COLO668 (cell line): ENCODE measurements around the gene PMM1.
"Not testable (repeated sequence)": the region's sequence is repeated elsewhere in the genome, so short reads cannot be mapped to it uniquely, and the experiment has no call there.

Experiments used
- DNase-seq: peaks from one replicate; lab custom pipeline; 2025; ENCODE audit not compliant: unreplicated experiment; lab: John Stamatoyannopoulos, UW

Gene PMM1

DNA sequence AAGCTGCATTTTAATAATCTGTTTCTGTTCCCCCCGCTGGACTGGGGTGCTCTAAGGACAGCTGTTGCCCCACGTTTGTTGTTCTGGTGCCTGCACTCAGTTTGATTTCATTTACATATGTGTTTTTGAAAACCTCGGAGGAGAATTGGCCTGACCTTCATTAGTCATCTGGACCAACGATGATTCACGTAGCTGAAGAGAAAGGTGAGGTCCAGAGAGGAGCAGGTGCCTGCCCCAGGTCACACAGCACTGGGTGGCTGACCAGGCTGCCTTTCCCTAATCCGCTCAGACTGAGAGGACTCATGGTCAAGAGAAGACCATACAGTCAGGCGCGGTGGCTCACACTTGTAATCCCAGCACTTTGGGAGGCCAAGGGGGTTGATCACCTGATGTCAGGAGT lies 25.1 kb downstream of the PMM1 start:
- no peak for DNase-seq

DNA sequence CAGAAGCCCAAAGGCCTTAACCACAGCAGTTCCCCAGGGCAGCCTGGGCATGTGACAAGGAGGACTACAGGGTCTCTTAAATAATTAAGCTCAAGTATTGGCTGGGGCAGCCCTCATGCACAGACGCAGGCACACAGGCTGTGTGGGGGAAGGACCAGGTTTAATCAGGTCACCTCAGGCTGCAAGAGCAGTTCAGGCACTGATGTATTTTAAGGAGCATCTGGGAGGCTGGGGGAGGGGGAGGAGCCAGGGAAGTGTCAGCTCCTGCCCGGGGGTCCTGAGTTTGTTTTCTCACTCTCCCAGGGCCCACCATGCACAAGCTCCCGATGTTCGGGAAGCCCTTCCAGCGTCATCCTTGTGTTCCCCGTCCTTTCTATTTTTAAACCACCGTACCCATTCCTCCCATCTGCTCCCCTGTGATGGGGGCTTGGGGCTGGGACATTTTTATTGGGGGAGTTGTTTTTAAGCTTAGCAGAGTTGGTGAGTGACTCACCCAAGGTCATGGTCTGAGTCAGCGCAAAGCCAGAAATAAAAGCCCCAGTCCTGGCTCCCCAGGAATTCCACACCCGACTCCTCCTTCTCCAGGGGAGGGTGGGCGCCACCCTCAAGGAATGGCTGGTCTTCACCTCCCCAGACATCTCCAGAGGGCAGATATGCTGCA lies 26.5 kb downstream of the PMM1 start:
- no peak for DNase-seq

DNA sequence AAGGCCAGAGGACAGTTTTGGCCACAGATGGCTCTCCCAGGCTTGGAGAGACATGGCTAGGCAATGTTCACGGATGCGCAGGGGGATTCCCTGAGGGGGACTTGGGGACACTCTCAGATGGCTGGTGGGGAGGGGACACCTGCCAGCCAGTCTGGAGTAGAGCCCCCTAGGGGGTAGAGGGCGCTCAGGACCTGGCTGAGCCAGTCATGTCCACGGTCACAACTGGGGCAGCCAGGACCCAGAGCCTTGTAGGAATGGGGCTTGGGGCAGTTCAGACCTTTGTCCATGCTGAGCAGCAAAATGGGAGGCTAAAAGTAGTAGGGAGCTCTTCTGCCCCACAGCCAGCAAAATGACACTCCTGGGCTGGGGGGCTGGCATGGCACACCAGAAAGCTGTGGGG lies 27.2 kb downstream of the PMM1 start:
- no peak for DNase-seq

DNA sequence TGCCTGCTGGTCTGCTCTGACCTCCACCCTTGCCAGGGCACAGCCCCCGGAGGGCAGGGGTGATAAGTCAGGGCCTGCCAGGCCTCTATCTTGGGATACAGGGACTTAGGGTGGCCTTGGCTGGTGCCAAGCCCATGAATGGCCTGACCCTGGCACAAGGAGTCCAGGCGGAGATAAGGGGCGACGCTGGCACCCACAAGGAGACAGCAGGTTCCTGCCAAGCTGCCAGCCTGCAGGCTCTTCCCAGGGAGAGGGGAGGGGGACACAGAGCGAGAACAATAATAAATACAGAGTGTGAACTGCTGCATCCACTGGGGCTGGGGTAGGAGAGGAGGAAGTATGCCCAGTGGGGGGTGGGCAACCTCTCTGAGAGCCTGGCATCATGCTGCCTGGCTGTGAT lies 27.9 kb downstream of the PMM1 start:
- DNase-seq = no peak

DNA sequence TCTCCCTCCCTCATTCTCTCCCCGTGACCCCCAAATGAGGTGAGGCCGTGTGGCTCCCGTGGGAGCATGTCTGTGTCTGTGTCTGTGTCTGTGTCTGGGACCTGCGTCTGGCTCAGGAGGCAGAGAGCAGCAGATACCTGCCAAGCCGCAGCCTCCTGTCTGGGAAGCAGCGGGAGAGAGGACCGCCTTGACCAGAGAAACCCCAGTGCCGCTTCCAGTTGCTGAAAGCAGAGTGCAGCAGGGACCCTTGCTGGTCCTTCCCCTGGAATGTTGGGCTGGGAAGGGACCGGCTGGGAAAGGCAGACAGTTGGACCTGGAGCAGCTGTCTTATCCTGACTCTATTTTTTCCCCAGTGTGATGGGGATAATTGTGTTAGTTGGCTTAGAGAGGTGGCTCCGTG lies 28.3 kb downstream of the PMM1 start:
- no peak for DNase-seq

DNA sequence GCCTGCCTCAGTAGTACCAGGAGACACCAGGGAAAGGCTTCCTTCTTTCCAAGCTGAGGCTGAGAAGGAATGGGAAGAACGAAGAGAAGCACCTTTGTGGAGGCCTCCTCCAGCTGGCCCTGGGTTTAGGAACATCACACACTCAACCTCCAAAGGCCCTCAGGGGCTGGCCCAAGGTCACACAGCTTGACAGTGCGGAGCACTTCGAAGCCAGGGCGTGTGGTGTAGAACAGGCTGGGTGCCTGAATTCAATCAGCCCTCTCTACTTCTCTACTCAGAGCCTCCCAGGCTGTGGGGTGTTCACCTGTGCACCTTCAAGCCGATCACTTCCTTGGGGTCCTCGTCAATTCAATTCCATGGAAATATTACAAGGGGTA lies 29.6 kb downstream of the PMM1 start:
- no peak for DNase-seq

DNA sequence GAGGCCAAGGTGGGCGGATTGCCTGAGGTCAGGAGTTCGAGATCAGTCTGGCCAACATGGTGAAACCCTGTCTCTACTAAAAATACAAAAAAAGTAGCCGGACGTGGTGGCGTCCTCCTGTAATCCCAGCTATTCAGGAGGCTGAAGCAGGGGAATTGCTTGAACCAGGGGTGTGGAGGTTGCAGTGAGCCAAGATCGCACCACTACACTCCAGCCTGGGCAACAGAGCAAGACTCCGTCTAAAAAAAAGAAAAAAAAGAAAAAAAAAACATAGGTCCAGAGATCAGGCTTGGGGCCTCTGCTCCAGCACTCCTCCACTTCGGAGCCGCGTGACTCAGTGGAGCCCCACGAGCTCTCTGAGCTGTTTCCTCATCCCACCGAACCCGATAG lies 31.4 kb downstream of the PMM1 start:
- not testable (repeated sequence) for DNase-seq

DNA sequence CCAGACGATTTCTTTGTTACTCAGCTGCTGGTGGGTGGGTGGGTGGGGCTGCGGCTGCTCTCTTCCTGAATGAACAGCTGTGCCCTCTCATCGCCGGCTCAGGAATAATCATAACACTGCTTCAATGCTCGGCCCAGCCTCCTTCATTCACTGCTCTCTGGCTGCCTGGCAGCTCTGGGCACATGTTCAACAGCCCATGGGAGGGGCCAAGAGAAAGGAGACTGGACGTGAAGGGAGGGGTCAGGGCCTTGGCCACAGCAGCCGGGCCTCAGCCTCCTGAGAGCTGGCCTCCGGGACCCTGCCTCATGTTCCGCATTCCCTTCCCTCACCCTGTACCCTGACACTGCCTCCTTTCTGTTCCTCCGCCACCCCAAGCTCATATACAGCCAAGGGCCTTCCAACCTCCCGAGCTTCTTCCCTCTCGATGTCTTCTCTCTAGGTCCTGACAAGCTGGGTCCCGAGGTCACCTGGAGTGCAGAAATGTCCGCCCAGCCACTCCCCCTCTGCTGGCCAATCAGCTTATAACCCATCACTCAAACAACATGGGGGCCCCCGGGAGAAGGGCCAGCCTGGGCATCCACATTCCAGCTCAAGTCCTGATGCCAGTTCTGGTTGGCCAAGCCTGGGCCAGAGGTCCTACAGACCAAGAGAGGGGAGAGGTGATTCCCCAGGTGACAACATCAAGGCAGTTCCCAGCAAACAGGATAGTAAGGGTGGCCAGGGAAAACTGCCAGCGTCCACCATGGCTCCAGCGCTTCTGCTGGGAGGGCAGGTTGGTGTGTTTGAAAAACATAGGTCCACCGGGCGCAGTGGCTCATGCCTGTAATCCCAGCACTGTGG lies 32.0 kb downstream of the PMM1 start:
- no peak for DNase-seq

DNA sequence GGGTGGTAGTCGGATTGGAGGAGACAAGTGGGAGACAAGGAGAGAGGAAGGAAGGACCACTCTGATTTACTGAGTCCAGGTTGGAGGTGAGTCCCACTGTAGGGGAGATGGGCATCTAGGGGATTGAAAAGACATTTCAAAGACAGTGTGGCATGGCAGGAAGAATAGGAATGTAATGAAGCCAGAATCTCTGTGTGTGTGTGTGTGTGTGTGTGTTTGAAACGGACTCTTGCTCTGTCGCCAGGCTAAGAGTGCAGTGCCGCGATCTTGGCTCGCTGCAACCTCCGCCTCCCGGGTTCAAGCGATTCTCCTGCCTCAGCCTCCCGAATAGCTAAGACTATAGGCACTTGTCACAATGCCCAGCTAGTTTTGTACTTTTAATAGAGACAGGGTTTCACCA lies 33.1 kb downstream of the PMM1 start:
- DNase-seq = no peak

DNA sequence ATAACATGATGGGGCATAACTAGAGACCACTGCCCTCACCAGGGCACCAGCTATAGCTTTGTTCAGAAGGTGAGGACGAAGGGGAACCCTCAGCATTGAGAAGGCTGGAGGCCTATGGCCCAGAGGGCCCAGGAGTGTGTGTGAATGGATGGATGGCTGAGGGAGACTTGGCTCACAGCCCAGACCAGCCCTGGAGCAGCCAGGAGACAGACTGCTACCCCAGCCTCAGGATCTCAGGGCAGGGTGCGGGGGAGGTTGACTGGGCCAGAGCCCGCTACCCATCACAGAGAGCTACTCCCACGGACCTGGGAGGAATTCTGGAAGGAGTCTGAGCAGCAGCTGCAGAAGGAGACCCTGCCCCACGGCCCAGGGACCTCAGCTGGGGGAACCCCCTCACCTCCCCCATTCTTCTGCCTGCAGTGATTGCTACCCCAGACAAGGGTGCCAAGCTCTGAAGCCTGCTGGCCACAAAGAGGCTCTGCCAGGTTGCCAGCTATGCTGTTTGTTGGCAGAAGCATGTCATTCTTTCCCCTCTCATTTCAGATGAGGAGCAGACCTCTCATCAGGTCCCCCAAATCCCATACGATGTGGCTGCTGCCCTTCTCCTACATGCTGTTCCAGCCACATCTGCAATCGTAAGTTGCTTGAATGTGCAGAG lies 34.2 kb downstream of the PMM1 start:
- DNase-seq = peak; percentile 15

DNA sequence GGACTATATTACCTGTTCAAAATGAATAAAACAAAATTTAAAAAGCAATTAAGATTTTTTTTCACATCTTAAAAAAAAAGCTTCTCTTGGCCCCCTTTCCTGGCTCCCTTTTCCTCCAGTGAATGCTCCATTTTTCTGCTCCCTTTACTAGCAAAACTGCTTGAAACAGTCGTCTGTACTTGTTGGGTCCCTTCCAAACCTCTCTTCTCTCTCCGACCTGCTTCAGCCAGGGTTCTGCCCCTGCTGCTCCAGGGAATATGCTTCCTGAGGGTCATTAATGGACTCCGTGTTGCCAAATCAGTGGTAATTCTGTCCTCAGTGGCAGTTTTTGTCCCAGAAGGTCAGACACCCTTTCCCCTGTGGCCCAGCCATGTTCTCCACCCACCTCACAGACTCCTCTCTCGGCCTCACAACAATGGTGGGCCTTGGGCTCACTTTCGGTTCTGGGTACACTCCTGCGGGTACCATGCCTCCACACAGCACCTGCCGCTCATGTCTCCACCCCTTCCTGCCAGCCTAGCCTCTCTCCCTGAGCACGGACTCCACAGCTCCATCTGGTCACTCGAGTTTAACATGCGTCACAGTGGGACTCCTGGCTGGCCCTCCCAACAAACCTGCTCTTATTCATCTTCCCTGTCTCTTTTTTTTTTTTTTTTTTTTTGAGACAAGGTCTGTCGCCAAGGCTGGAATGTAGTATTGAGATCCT lies 37.6 kb downstream of the PMM1 start:
- DNase-seq = peak; percentile 28

DNA sequence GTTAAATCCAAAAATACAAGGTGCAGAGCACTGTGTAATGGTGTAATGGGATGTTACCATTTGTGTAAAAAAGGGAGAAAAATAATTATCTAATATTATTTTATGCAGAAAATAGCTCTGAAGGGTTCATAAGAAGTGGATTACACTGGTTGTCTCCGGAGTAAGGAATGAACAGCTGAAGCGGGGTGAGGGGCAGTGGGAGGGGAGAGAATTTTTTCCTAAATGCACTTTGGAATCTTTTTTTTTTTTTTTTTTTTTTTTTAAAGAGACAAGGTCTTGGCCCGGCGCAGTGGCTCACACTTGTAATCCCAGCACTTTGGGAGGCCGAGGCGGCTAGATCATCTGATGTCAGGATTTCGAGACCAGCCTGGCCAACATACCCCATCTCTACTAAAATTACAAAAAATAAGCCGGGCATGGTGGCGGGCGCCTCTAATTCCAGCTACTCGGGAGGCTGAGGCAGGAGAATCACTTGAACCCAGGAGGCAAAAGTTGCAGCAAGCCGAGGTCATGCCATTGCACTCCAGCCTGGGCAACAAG lies 38.6 kb downstream of the PMM1 start:
- DNase-seq = no peak

DNA sequence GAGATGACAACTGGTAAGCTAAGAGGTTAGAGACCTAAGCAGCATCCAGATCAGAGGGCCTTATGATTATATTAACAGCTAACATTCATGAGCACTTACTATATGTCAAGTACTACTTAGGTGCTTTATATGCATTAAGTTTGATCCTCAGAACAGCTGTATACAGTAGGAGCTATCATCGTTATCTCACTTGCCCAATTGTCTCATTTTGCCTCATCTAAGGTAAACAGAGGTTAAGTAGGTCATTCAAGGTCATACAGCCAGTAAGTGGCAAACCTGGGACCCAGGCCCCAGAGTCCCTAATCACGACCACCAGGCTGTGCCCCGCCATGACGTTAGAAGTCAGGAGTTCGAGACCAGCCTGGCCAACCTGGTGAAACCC lies 40.8 kb downstream of the PMM1 start:
- no peak for DNase-seq

DNA sequence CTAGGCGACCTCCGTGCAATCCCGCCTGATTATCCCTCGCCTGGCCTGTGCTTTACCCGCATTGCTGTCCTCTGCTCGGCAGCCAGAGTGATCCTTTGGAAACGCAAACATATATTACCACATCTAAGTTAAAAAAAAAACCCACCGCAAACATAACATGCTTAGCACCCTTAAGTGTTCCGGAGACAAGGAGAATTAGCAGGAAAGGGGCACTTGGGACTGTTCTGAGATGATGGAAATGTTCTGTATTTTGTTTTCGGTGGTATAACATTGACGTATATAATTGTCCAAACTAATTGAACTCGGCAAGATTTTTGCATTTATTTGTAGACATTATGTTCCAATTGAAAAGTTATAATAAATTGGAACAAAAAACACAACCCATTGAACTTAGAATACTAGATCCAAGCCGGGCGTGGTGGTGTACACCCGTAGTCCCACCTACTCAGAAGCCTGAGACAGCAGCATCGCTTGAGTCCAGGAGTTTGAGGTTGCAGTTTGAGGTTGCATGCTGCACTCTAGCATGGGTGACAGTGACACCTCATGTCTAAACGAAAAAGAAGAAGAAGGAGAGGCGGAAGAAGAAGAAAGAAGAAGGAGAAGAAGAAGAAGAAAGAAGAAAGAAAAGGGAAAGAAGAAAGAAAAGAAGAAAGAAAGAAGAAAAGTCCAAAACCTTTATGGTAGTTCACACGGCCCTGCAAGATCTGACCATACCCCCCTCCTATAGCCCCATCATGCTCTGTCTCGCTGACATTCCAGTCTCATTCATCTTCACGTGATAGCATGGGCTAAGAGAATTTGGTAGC lies 44.8 kb downstream of the PMM1 start:
- DNase-seq = no peak

DNA sequence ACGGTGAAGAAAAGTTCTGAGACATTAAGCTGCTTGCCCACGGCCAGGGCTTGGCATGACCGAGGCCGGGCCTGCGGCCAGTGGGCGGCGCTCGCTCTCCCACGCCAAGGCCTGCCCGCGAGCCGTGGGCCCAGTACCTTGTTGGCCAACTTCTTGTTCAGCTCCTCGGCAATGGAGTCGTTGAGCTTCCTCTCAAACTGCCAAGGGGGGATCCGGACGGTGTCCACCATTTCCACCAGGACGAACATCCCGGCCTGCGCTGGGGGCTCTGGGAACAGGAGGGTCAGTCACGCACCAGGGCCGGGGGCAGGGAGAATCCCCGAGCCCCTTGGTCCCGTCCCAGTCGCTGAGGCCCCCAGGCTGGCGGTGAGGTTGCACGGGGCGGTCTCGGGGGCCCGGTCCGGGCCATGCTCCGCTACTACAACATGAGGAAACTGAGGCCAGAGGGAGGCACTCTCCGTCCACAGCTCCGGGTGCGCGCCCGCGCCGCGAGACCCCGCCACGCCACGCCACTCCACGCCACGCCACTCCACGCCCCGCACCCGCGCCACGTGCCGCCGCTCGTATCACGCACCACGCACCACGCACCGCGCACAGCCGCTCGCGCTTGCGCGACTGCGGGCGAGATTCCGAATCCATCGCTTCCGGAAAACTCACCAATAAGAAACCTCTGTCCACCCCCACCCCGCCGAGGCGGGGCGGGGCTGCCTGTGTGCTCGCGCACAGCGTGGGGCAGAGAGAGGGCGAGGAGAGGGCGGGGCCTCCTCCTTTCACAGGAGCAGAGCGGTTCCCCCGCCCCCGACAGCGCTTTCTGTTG lies 45.6 kb downstream of the PMM1 start, which contains the start of gene POLR3H:
TSS of gene POLR3H (minus strand) at position 617 of the 817 bp plus-strand sequence. CDS start at position 248, 369 bp downstream.
- peak; percentile 99 for DNase-seq

DNA sequence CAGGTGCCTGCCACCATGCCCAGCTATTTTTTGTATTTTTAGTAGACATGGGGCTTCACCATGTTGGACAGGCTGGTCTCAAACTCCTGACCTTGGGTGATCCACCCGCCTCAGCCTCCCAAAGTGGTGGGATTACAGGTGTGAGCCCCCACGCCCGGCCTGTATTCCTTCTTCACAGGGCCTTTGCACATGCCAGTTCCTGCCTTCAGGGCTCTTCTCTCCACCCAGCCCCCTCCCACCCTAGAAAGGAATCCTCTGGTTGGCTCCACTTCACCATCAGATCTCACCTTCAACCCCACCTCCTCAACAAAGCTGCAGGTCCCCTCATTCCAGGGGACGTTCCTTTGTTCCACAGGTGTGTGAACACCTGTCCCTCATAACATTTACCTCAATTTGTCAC lies 47.4 kb downstream of the PMM1 start:
- no peak for DNase-seq

DNA sequence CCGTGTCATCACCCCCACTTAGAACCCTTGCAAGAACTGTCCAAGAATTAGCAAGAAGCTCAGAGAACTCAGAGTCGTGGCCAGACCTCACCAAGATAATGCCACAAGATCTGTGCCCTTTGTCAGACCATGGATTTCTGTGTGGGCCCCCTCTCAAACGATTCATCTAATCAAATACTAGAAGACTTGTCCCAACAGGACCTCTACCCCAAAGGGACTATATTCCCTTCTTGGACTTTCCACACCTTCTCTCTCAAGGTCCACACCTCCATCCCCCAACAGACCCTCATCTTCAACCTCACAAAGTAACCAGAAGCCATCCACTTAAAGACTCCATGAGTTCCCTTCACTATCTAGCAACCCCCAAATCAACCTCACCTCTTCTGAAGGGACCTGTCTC lies 48.2 kb downstream of the PMM1 start:
- DNase-seq = no peak

DNA sequence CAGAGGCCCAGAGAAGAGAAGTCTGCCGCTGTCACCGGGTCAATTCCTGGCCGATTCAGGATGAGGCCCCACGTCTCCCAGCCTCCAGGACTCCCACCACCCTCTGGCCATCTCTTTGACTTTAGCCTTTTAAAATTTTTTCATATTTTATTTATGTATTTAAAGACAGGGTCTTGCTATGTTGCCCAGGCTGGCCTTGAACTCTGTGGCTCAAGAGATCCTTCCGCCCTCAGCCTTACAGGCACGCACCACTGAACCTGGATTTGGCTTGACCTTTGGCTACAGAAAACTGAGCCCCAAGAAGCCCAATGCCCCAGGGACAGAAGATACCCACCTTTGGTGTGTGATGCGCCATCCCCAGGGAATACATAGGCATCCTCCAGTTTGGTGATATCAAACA lies 49.3 kb downstream of the PMM1 start:
- no peak for DNase-seq

DNA sequence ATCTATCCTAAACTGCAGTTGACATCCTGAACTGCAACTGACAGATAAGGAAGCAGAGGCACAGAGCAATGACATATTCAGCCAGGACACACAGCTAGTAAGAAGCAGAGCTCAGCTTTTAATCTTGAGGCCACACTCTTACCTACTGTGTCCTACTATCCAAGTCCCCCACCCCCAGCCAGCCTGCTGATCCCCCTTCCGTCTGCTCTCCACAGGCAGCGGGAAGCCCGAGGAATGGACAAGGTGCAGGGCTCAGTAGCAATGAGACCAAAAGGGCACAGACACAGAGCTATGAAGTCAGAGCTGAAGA lies 49.7 kb downstream of the PMM1 start:
- DNase-seq = no peak
